Aorta (tissue), 5 donors: ENCODE results near the gene RNASE7. TPM values are rescaled to one million over a fixed set of nuclear protein-coding genes. Genes with fewer than 3 reads are reported as not detected.
A peak's percentile ranks its signal among the peaks of the same experiment; 100 is the strongest.
"Not testable (repeated sequence)": the region's sequence is repeated elsewhere in the genome, so short reads cannot be mapped to it uniquely, and the experiment has no call there.

Experiments
- ATAC-seq: fragments of 200-7000 bp; cut with Tn5 transposase; one replicate; pipeline ENCODE4 v1.9.1; 2022; ENCODE audit warnings: moderate library complexity; ENCODE audit not compliant: low FRiP score
- DNase-seq, 2 donors: peaks; one replicate each; pipeline ENCODE4 v3.0.0-alpha.2; 2020
- H3K27ac ChIP-seq, 2 donors: one replicate each; pipeline ENCODE4 v1.5.1; 2013; ENCODE audit warnings: low read length in 2 of 2, mild to moderate bottlenecking in 2 of 2, moderate library complexity in 2 of 2, control low read depth in 1 of 2, inconsistent platforms in 1 of 2, low read depth in 1 of 2
- H3K27me3 ChIP-seq, 2 donors: one replicate each; pipeline ENCODE4 v1.6.1; 2013; ENCODE audit warnings: control low read depth in 1 of 2, low read length in 1 of 2, mild to moderate bottlenecking in 1 of 2, moderate library complexity in 1 of 2; ENCODE audit not compliant: insufficient read depth in 2 of 2, control insufficient read depth in 1 of 2
- H3K36me3 ChIP-seq, 2 donors: one replicate each; pipeline ENCODE4 v1.6.1; 2013; ENCODE audit warnings: control low read depth in 1 of 2, low read length in 1 of 2, mild to moderate bottlenecking in 1 of 2; ENCODE audit not compliant: insufficient read depth in 2 of 2, control insufficient read depth in 1 of 2
- H3K4me1 ChIP-seq, 2 donors: one replicate each; pipeline ENCODE4 v1.6.1; 2013; ENCODE audit warnings: low read length in 2 of 2, control low read depth in 1 of 2, mild to moderate bottlenecking in 1 of 2, moderate library complexity in 1 of 2; ENCODE audit not compliant: insufficient read depth in 2 of 2, control insufficient read depth in 1 of 2
- H3K4me3 ChIP-seq, 2 donors: one replicate each; pipeline ENCODE4 v1.5.1; 2013; ENCODE audit warnings: low read length in 2 of 2, control low read depth in 1 of 2, mild to moderate bottlenecking in 1 of 2
- H3K9me3 ChIP-seq: one replicate; pipeline ENCODE4 v1.6.1; 2013; ENCODE audit warnings: mild to moderate bottlenecking, low read length; ENCODE audit not compliant: control insufficient read depth
- WGBS, 2 donors: extraction: QIAGEN DNeasy Blood & Tissue Kit; methylation state at CpG; one replicate each; pipeline ENCODE4 v1.1.7; 2013; 5-methylcytosine and 5-hydroxymethylcytosine counted together
- intact Hi-C, 2 donors: fragments of 100-400 bp; cut with DNase I; formaldehyde crosslinking; loops; one replicate each; pipeline versions ENCODE4 v1.14.2 to v1.15.0; 2022
- polyA plus RNA-seq, 2 donors: library from polyadenylated mRNA; stranded (reverse); fragments of 200-250 nt; gene quantifications; one replicate each; pipeline ENCODE4 v1.2.3, GENCODE V29; 2013
- total RNA-seq, 2 donors: library from RNA; stranded (reverse); fragmentation: NEBNext Ultra II Directional; extraction: Animal tissue kit (Norgen Biotek cat#: 25700); gene quantifications; one replicate each; pipeline ENCODE4 v1.2.1, GENCODE V29; 2021
- donor health status: healthy with polysubstance abuse.
- donor health status: Bipolar disorder and iron deficiency.
- donor health status: DM: no; HTN: no; CAD: no.
- donor health status: DM: no; HTN: no; CAD: no.
- donor health status: DM: yes; HTN: yes; CAD: no.

Gene RNASE7
- total and polyA plus RNA-seq, 4 donors = not detected

DNA sequence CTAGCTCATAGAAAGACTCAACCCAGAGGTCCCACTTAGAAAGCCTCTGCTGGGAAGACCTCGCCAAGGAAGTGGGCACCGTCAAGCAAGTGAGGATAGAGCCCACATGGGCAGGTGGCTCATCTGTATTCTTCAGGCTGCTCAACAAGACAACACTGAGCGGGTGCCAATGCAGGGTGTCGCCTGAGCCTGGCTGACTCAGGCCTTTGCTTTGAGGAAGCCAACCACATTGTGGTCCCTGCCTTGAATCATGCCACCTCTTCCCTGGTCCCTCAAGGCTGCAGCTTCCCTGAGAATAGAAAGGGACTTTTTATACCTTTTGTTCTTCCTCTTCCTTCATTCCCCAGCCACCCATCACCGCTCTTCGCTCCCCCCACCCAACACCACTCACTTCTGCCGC, 5.4 kb upstream of the RNASE7 start:
- H3K4me1 ChIP-seq = no peaks in the 10 kb centered on the region
- intact Hi-C loops = no loop called here
- H3K27me3 ChIP-seq = no peaks in the 10 kb centered on the region
- DNase-seq (no peak), ATAC-seq (no peak)
- 93 to 98% methylated on average over 7 of the region's 7 CpGs for WGBS, 2 donors
- no peaks in the 10 kb centered on the region for H3K9me3 ChIP-seq
- no peaks in the 10 kb centered on the region for H3K36me3 ChIP-seq
- H3K27ac ChIP-seq = no peak overlapping the region
- H3K4me3 ChIP-seq = no peak overlapping the region

GRCh38 chr14:21037156-21037555, 5.0 kb upstream of the RNASE7 start:
- Histone ChIP-seq H3K9me3 (no peaks in the 10 kb centered on the region), H3K27ac (no peak overlapping the region), H3K4me3 (no peak overlapping the region), H3K27me3 (no peaks in the 10 kb centered on the region), H3K4me1 (no peaks in the 10 kb centered on the region), H3K36me3 (no peaks in the 10 kb centered on the region)
- intact Hi-C loops = no loop called here
- ATAC-seq = no peak
- WGBS, 2 donors = 78 to 85% methylated on average over 3 of the region's 3 CpGs
- no peak for DNase-seq

DNA sequence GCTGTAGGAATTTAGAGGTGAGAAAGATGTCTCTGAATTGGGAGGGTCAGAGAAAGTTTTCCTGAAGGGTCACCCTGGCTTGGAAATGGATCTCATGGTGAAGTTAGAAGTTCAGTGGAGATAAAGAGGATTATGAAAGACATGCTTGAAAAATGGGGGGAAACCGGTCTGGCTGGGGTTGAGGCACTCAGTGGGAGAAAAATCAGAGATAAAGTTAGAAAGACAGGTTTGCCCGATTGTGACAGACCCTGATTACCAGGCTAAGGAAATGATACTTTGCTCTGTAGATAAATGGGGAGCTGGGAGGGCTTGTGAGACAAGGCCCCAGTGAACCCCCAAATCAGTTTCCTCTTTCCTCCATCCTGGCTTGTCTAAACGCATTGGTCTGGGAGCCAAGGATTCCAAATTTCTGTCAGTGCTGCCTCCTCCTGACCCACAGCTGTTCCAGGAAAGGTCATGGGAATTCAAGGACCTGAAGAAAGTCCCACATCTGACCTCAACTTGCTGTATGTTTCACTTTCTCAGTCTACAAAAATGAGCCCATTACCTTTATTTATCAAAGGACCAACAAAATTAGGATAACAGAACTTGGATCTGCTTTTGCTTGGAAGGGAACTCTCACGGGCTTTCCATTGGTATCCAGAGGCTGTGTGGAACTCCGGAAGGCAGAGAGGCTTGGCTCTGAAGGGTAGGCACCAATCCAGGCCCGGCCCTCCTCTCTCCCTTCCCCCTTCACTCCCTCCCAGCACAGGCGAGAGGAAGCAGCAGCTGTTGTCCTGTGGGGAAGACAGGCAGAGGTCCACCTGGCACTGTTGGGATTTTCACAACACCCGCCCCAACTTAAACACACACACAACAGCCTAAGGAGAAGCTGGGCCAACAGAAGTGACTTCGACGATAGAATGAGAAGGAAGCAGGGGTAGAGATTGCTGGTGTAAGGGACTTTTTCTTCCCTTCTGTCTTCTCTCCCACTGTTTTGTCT, 3.4 kb upstream of the RNASE7 start:
- peak; percentile 94 for ATAC-seq

GRCh38 chr14:21039585-21040369, 2.4 kb upstream of the RNASE7 start:
- ATAC-seq (peak; percentile 84), DNase-seq (peak in 1 of 2 donors; percentile 56)
- H3K4me1 ChIP-seq = no peaks in the 10 kb centered on the region
- no peaks in the 10 kb centered on the region for H3K36me3 ChIP-seq
- WGBS, 2 donors = 46 to 47% methylated on average over 8 of the region's 8 CpGs
- no peak overlapping the region for H3K4me3 ChIP-seq
- no peaks in the 10 kb centered on the region for H3K9me3 ChIP-seq
- peak overlapping the region in 1 of 2 donors; percentile 17 for H3K27ac ChIP-seq
- H3K27me3 ChIP-seq = no peaks in the 10 kb centered on the region
- intact Hi-C loops = loop anchor here (1.0 to 5.0 kb wide), 3 partner anchors 24 to 37 kb away; no protein-coding TSS in a partner anchor

More for the DNA sequence above, 3.4 kb upstream of the RNASE7 start:
- 10 to 11% methylated on average over 10 of the region's 10 CpGs for WGBS, 2 donors
- peak overlapping the region in 1 of 2 donors; percentile 52 for H3K27ac ChIP-seq
- no peaks in the 10 kb centered on the region for H3K27me3 ChIP-seq
- H3K4me3 ChIP-seq = no peak overlapping the region
- peak; percentile 83 to 85 for DNase-seq
- no peaks in the 10 kb centered on the region for H3K4me1 ChIP-seq
- no peaks in the 10 kb centered on the region for H3K36me3 ChIP-seq
- no peaks in the 10 kb centered on the region for H3K9me3 ChIP-seq
- intact Hi-C loops = loop anchor here in 1 of 2 donors (1.0 kb wide), 1 partner anchor 23 kb away; no protein-coding TSS in a partner anchor

DNA sequence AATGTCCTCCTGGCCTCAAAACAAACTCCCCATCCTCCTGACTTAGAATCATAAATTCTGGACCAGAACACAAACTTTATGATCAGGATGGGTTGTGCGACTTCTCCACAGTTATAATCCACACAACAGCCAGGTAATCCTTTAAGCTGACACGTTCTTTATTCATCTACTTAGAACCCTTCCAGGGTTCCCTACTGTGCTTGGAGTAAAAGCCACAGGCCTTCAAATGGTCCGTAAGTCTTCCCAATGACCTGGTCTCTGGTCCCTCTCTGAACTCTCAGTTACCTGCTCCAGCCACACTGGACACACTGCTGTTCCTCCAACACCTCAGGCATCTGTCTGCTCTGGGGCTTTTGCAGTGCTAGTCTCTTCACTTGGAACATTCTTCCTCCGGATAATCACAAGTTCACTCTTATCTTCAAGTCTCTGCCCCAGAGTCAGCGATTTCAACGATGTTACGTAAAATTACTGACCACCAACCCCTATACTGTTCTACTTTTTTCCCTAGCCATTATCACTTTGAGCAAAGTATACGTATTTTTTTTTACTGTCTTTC, 1.7 kb upstream of the RNASE7 start:
- Histone ChIP-seq H3K4me1 (no peaks in the 10 kb centered on the region), H3K9me3 (no peaks in the 10 kb centered on the region), H3K36me3 (no peaks in the 10 kb centered on the region), H3K4me3 (no peak overlapping the region), H3K27ac (no peak overlapping the region), H3K27me3 (no peaks in the 10 kb centered on the region)
- ATAC-seq (no peak), DNase-seq (no peak)
- WGBS, 2 donors = 67 to 71% methylated on average over 8 of the region's 8 CpGs
- intact Hi-C loops = loop anchor here (1.0 to 5.0 kb wide), 2 partner anchors 26 to 38 kb away; no protein-coding TSS in a partner anchor

- intact Hi-C loops = loop anchor here (1.0 to 5.0 kb wide), 2 partner anchors 27 to 39 kb away; no protein-coding TSS in a partner anchor
- not testable (repeated sequence) for H3K9me3 ChIP-seq, H3K27ac ChIP-seq, H3K27me3 ChIP-seq, H3K4me3 ChIP-seq, H3K36me3 ChIP-seq, DNase-seq, ATAC-seq, H3K4me1 ChIP-seq
- 78 to 79% methylated on average over 3 of the region's 3 CpGs for WGBS, 2 donors
These were observed 1.2 kb upstream of the RNASE7 start for GRCh38 chr14:21040941-21041340.

DNA sequence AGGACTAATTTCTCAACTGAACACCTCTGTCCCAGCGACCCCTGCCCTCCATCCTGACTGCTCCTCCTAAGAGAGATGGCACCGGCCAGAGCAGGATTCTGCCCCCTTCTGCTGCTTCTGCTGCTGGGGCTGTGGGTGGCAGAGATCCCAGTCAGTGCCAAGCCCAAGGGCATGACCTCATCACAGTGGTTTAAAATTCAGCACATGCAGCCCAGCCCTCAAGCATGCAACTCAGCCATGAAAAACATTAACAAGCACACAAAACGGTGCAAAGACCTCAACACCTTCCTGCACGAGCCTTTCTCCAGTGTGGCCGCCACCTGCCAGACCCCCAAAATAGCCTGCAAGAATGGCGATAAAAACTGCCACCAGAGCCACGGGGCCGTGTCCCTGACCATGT, 756 bp downstream of the RNASE7 start:
- no peak overlapping the region for H3K27ac ChIP-seq
- H3K36me3 ChIP-seq = no peaks in the 10 kb centered on the region
- ATAC-seq = no peak
- no peaks in the 10 kb centered on the region for H3K4me1 ChIP-seq
- WGBS, 2 donors = 35 to 40% methylated on average over 8 of the region's 8 CpGs
- H3K9me3 ChIP-seq = no peaks in the 10 kb centered on the region
- no peak overlapping the region for H3K4me3 ChIP-seq
- intact Hi-C loops = loop anchor here in 1 of 2 donors (5.0 kb wide), 1 partner anchor 41 kb away; no protein-coding TSS in a partner anchor
- DNase-seq = no peak
- H3K27me3 ChIP-seq = no peaks in the 10 kb centered on the region

DNA sequence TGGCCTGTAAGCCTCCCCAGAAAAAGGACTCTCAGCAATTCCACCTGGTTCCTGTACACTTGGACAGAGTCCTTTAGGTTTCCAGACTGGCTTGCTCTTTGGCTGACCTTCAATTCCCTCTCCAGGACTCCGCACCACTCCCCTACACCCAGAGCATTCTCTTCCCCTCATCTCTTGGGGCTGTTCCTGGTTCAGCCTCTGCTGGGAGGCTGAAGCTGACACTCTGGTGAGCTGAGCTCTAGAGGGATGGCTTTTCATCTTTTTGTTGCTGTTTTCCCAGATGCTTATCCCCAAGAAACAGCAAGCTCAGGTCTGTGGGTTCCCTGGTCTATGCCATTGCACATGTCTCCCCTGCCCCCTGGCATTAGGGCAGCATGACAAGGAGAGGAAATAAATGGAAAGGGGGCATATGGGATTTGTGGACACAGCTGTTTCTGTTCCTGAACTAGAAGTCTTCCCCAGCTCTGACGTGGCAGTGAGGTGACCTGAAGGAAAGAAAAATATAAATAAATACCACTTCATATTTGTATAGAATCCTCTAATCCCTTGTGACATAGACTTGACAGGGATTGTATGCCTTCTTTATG, 1.3 kb downstream of the RNASE7 start:
- no peak overlapping the region for H3K4me3 ChIP-seq
- no peak overlapping the region for H3K27ac ChIP-seq
- ATAC-seq = no peak
- 65 to 70% methylated on average over 2 of the region's 2 CpGs for WGBS, 2 donors
- H3K36me3 ChIP-seq = no peaks in the 10 kb centered on the region
- DNase-seq = no peak
- intact Hi-C loops = loop anchor here in 1 of 2 donors (5.0 kb wide), 1 partner anchor 41 kb away; no protein-coding TSS in a partner anchor
- H3K9me3 ChIP-seq = no peaks in the 10 kb centered on the region
- H3K4me1 ChIP-seq = no peaks in the 10 kb centered on the region
- H3K27me3 ChIP-seq = no peaks in the 10 kb centered on the region
